ENCODE measurements around the gene ZNF763.
A peak's percentile ranks its signal among the peaks of the same experiment; 100 is the strongest.
"Not testable (repeated sequence)": the region's sequence is repeated elsewhere in the genome, so short reads cannot be mapped to it uniquely, and the experiment has no call there.

The ZNF763 gene

DNA sequence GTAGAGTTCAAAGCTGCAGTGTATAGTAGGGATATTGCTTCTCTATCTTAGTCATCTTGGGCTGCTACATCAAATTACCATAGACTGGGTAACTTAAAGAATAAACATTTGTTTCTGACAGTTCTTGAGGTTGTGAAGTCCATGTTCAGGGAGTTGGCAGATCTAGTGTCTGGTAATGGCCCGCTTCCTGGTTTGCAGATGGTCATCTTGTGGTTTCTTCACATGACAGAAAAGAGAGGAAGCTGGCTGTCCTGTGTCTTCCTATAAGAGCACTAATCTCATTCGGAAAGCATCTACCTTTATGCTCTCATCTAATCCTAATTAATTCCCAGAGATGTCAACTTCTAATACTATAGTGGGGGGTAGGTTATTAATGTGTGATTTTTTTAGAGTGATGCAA is 6.2 kb downstream of the ZNF763 start:
- no peak for DNase-seq (ENCODE audit: low spot score)

DNA sequence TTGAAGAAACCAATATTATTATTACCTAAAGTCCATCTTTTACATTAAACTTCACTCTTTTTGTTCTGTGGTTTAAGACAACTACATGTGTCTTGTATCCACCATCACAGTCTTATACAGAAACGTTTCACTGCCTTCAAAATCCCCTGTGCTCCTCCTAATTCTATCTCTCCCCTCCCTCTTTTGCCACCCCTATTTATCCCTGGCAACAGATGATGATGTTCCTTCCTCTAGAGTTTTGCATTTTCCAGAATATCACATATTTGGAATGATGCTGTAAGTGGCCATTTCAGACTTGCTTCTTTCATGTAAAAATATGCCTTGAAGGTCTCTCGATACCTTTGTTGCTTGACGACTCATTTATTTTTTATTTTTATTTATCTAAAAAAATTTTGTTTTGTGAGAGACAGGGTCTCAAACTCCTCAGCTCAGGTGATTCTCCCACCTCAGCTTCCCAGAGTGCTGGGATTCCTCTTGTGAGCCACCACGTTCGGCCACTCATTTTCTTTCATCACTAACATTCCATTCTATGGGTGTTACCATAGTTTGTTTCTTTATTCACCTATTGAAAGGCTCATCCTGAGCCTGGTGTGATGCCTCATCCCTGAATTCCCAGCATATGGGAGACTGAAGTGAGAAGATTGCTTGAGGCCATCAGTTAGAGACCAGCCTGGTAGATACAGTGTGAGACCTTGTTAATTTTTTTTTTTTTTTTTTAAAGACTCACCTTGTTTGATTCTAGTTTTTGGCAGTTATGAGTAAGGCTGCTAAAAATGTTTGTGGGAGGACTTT is 8.4 kb downstream of the ZNF763 start:
- no peak for DNase-seq (ENCODE audit: low spot score)

DNA sequence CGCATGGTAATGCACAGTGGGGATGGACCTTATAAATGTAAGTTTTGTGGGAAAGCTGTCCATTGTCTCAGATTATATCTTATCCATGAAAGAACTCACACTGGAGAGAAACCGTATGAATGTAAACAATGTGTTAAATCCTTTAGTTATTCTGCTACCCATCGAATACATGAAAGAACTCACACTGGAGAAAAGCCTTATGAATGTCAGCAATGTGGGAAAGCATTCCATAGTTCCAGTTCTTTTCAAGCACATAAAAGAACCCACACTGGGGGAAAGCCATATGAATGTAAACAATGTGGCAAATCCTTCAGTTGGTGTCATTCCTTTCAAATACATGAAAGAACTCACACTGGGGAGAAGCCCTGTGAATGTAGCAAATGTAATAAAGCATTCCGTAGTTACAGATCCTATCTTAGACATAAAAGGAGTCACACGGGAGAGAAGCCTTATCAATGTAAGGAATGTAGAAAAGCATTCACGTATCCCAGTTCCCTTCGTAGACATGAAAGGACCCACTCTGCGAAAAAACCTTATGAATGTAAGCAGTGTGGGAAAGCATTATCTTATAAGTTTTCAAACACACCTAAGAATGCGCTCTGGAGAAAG is 13.8 kb downstream of the ZNF763 start:
- DNase-seq (ENCODE audit: low spot score): no peak

DNA sequence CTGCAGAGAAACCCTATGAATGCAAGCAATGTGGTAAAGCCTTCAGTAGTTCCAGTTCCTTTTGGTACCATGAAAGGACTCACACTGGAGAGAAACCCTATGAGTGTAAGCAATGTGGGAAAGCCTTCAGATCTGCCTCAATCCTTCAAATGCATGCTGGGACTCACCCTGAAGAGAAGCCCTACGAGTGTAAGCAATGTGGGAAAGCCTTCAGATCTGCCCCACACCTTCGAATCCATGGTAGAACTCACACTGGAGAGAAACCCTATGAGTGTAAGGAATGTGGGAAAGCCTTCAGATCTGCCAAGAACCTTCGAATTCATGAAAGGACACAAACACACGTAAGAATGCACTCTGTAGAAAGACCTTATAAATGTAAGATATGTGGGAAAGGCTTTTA is 14.7 kb downstream of the ZNF763 start:
- no peak for DNase-seq (ENCODE audit: low spot score)

DNA sequence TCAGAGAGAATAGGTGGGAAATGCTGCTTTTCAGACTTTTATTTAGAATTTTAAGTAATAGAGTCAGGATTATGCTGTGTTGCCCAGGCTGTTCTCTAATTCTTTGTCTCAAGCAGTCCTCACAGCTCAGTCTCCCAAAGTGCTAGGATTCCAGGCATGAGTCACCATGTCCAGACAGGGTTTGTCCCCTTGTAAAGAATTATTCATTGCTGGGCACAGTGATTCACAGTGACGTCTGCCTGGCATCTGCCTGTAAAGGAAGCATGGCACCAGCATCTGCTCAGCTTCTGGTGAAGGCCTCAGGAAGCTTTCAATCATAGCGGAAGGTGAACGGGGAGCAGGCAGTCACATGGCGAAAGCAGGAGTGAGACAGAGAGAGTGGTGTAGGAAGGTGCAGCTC is 17.7 kb downstream of the ZNF763 start:
- no peak for DNase-seq (ENCODE audit: low spot score)

DNA sequence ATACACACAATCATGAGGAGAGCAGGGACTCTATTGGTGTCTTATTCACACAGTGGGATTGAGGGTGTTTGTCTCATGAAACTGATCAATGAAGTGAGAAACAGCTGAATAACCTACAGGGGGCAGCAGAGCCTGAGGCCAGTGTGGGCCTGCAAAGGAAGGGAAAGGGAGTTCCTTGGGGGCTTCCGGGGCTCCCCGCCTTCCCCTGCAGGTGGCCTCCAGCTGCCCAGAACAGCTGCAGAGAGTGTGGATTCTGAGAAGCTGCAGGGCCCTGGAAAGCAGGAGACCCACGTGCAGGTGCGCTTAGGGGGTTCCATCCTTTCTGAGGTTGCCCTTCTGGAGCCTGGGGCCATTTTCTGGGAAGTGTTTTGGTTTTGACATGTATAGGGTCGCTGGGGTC is 20.1 kb downstream of the ZNF763 start:
- no peak for DNase-seq (ENCODE audit: low spot score)

DNA sequence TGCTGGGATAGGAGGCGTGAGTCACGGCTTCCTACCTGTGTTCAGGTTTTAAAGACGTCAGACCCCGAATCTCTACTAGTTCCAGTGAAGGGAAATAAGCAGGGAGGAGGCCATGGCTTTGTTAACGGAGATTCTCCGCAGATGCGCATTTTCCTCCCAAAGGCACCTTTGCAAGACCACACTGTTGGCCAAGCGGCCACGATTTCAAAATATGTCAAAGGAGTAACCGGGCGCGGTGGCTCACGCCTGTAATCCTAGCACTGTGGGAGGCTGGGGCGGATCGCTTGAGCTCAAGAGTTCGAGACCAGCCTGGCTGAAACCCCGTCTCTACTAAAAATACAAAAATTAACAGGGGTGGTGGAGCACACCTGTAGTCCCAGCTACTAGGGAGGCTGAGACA is 21.9 kb downstream of the ZNF763 start:
- DNase-seq (ENCODE audit: low spot score): no peak

DNA sequence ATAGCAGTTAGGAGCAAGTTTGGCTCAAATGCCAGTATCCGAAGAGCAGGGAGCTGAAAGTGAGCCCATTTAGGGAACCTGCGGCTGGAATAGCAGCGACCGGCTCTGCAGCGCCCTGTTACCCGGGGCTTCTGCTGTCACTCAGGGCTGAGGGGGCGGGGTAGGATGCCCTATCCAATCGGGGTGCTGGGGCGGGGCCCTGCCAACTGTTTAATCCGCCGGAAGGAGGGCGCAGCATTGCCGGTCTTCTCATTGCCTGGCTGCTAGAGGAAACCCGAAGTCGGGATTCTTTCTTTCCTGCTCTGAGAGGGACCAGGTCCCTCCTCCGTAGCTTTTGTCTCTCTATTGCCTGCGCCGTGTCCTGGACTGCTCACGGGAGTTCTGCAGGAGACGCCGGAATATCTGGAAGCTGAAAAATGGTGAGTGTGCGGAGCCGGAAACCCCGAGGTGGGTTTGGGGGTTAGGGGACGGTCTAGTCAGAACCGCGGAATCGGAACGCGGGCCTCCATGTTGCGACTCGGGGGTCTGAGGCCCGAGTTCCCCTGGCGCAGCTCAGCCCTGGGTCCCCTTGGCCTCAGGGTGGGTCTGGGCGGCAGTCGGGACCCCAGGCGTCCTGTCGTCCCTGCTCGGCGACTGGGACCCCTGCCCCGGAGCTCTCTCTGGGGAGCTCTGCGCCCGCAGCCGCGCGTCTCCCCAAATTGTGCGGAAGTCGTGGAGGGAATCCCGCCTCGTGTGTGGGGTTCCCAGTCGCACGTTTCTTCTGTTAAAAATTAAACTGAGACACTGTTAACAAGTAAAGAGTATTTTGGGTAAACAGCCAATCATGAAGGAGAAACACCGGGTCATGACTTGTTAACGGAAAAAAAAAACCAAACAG is 22.8 kb downstream of the ZNF763 start:
- peak; percentile 73 for DNase-seq (ENCODE audit: low spot score)

DNA sequence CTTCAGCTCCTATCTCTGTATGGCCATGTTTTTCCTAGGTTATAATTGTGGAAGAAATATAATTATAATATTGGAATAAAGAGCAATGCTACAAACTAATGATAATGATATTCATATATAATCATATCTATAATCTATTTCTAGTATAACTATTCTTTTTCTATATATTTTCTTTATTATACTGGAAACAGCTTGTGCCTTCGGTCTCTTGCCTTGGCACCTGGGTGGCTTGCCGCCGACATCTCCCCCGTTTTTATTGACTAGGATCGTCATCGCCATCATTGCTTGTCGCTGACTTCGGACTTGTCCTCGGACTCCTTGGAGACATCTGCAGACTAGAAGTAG is 24.2 kb downstream of the ZNF763 start:
- no peak for DNase-seq (ENCODE audit: low spot score)

DNA sequence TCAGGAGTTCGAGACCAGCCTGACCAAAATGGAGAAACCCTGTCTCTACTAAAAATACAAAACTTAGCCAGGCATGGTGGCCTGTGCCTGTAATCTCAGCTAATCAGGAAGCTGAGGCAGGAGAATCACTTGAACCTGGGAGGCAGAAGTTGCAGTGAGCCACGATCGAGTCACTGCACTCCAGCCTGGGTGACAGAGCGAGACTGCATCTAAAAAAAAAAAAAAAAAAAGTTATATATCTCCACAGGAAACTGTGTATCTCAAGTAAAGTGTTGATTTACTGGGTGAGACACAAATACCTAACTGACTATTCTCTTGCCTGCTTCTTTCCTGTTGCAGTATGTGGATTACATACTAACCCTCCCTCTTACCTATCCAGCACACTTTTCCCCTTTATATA is 27.1 kb downstream of the ZNF763 start:
- not testable (repeated sequence) for DNase-seq (ENCODE audit: low spot score)

DNA sequence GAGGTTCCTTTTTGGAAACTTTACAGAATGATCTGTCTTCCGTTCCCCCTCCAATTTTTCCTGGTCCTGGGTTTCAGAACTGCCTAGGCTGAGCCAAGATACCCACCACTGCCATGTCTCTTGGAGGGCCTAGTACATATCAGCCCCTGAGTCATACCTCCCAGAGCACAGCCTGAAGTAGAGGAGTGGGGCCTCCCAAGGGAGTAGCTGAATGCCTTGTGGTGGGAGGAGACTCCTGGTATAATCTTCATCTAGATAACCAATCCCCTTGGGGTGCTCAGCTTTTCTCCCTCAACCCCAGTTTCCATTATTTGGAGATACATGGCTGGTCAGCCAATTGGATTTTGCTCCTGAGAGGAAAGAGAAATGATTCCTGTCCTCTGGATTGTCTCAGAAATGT is 30.3 kb downstream of the ZNF763 start:
- DNase-seq (ENCODE audit: low spot score): no peak

DNA sequence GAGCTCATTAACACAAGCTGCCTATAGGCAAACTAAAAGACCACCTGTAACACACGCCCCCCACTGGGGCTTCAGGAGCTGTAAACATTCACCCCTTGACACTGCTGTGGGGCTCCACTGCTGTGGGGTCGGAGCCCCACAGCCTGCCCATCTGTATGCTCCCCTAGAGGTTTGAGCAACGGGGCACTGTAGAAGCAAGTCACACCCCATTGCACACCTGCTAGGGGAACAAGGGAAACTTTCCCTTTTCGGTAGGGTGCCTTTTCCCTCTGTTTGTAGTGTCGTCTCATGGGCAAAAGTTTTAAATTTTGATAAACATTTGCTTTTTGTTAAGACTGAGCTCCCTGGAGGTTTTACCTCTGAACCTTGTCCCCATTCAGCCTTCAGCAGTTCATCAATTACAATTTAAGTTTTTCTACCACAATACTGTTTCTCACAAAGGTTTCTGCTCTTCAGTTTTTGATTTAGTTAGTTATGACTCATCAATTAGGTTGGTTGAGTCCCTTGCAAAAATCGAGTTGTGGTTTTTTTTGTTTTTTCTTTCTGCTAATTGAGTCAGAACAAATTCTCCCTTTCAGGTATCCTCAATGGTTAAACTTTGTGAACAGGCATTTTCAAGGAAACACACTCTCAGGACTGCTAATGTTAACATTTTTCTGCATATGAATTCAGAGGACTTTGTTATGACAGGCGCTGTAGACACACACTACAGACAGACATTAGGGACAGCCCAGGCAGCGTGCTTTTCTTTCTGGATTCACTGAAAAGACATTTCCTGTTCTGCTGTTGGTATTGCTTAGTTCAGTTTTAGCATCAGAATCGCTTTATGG is 35.5 kb downstream of the ZNF763 start:
- DNase-seq (ENCODE audit: low spot score): no peak

DNA sequence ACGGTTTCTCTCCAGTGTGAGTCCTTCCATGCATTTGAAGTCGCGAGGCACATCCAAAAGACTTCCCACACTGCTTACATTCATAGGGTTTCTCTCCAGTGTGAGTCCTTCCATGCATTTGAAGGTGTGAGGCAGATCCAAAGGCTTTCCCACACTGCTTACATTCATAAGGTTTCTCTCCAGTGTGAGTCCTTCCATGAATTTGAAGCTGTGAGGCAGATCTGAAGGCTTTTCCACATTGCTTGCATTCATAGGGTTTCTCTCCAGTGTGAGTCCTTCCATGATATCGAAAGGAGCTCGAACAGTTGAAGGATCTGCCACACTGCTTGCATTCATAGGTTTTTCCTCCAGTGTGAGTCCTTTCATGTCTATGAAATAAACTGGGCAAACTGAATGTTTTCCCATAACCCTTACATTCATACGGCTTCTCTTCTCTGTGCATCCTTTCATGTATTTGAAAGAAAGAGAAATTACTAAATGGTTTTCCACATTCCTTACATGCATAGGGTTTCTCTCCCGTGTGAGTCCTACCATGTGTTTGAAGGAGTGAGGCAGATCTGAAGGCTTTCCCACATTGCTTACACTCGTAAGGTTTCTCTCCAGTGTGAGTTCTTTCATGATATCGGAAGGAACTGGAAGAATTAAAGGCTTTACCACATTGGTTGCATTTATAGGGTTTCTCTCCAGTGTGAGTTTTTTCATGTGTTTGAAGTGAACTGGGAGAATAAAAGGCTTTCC is 50.3 kb downstream of the ZNF763 start:
- no peak for DNase-seq (ENCODE audit: low spot score)

DNA sequence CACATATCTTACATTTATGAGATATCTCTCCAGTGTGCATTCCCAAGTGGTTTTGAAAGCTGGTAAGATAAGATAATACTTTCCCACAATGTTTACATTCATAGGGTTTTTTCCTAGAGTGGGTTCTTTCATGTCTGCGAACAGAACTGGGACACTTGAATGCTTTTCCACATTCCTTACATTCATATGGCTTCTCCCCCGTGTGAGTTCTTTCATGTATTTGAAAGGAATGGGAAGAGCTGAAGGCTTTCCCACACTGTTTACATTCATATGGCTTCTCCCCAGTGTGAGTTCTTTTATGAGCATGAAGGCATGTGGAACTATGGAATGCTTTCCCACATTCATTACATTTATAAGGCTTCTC is 50.9 kb downstream of the ZNF763 start:
- no peak for DNase-seq (ENCODE audit: low spot score)
